K562 (cell line): ENCODE results near the gene TMEM217. TPM values are rescaled to one million over a fixed set of nuclear protein-coding genes. Genes with fewer than 3 reads are reported as not detected.

ENCODE experiments used
- CC2D1A ChIP-seq: fragments of 450-650 bp; IDR thresholded peaks from 2 replicates; pipeline ENCODE4 v1.6.1; 2017; ENCODE audit warnings: mild to moderate bottlenecking
- CREM ChIP-seq: IDR thresholded peaks from 2 replicates; pipeline ENCODE4 v1.6.1; 2014; ENCODE audit warnings: antibody characterized with exemption, low read depth
- HDAC2 ChIP-seq: fragments of 450-650 bp; IDR thresholded peaks from 2 replicates; pipeline ENCODE4 v1.6.1; 2016; ENCODE audit warnings: mild to moderate bottlenecking
- NFIC ChIP-seq: fragments of 450-650 bp; IDR thresholded peaks from 2 replicates; pipeline ENCODE4 v1.6.1; 2017; ENCODE audit warnings: mild to moderate bottlenecking, inconsistent platforms
- RFX7 ChIP-seq: fragments of 250-450 bp; sonication (Bioruptor Pico); IDR thresholded peaks from 2 replicates; pipeline ENCODE4 v1.5.1; 2021; ENCODE audit warnings: mild to moderate bottlenecking
- SMARCA4 ChIP-seq: fragments of 450-650 bp; IDR thresholded peaks from 2 replicates; pipeline ENCODE4 v1.6.1; 2016
- TCF7 ChIP-seq: sonication (generic); IDR thresholded peaks from 2 replicates; pipeline ENCODE4 v1.6.1; 2016; ENCODE audit warnings: antibody characterized with exemption, borderline replicate concordance
- ZBED1 ChIP-seq: IDR thresholded peaks from 2 replicates; pipeline ENCODE4 v1.6.1; 2014
- ZC3H8 ChIP-seq: fragments of 450-650 bp; IDR thresholded peaks from 2 replicates; pipeline ENCODE4 v1.6.1; 2017
- ZNF436 ChIP-seq: fragments of 250-450, 450-650 bp; sonication (Bioruptor Pico); formaldehyde crosslinking; IDR thresholded peaks from 2 replicates; pipeline ENCODE4 v1.7.0; 2020; ENCODE audit warnings: mild to moderate bottlenecking
- ZNF589 ChIP-seq: fragments of 200-800 bp; sonication (Bioruptor generic); IDR thresholded peaks from 2 replicates; pipeline ENCODE4 v1.6.1; 2016; ENCODE audit warnings: low read depth, missing genetic modification characterization, missing compliant biosample characterization
- ZNF79 ChIP-seq: fragments of 250-450 bp; sonication (Bioruptor Pico); IDR thresholded peaks from 2 replicates; pipeline ENCODE4 v1.4.0; 2020; ENCODE audit warnings: low read depth, mild to moderate bottlenecking, moderate library complexity
- polyA plus RNA-seq, 8 experiments: library from polyadenylated mRNA; depleted of rRNA in 4 of 8; stranded (reverse) in 5 of 8; unstranded in 3 of 8; fragments of >200 nt; fragmentation: Nextera tagmentation in 2 of 8; fragmentation: Illumina TruSeq in 1 of 8; extraction: Ambion mirVana in 2 of 8; extraction: Trizol in 1 of 8; gene quantifications; 2 replicates each; pipeline versions ENCODE4 v1.2.1 to v1.2.3, GENCODE V29; 2011 to 2014; ENCODE audit warnings: inconsistent platforms in 1 of 8, missing spikeins in 1 of 8
- total RNA-seq, 7 experiments: library from RNA; depleted of rRNA in 6 of 7; stranded (reverse); fragments of >200 nt in 6 of 7; fragmentation: Illumina TruSeq in 2 of 7; extraction: Trizol in 2 of 7; gene quantifications; 2 replicates each; pipeline versions ENCODE4 v1.2.1 to v1.2.3, GENCODE V29; 2011 to 2021; ENCODE audit warnings: low replicate concordance in 1 of 7
- TF ChIP-seq, protein P1 (sequence below), 2 experiments: fragments of 450-650 bp; formaldehyde crosslinking in 1 of 2; IDR thresholded peaks; 2 replicates each; pipeline versions ENCODE4 v1.4.0 to v1.6.1; 2014 to 2020; ENCODE audit warnings: mild to moderate bottlenecking in 2 of 2, borderline replicate concordance in 1 of 2, low read depth in 1 of 2
- TF ChIP-seq, protein P2 (sequence below): IDR thresholded peaks from 2 replicates; pipeline ENCODE4 v1.6.1; 2011; ENCODE audit warnings: borderline replicate concordance, low read depth, mild to moderate bottlenecking, moderate library complexity, low read length; ENCODE audit not compliant: insufficient read depth, poor library complexity, severe bottlenecking

The TMEM217 gene
- total and polyA plus RNA-seq, 9 of the 15 experiments (the other 6 are each of a cell fraction or from before 2014, with no cell fraction given), result 1.3 to 8.0 (median 1.9) TPM

DNA sequence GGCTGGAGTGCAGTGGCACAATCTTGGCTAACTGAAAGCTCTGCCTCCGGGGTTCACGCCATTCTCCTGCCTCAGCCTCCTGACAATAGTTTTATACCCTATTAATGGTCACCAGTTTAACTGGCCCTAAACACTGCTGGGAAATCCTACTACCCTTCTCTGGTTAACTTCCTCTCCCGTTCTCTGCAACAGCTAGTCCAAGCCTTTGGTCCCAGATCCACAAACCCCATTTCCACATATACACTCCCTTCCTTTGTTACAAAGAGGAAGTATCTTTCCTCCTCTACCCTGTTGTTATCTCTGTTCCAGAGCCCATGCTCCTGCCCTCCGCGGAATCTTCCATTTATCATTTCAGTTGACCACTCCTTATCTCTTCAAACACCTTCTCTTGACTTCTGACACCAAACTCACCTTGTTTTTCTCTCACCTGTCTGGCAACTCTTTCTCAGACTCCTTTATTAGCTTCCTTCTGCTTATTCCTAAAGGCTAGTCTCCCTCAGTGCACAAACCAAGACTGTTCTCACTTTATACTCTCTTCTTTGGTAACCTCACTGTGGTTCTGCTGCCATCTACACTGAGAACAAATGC lies 25.4 kb downstream of the TMEM217 start (continued):
- TF ChIP-seq, protein P1, sequence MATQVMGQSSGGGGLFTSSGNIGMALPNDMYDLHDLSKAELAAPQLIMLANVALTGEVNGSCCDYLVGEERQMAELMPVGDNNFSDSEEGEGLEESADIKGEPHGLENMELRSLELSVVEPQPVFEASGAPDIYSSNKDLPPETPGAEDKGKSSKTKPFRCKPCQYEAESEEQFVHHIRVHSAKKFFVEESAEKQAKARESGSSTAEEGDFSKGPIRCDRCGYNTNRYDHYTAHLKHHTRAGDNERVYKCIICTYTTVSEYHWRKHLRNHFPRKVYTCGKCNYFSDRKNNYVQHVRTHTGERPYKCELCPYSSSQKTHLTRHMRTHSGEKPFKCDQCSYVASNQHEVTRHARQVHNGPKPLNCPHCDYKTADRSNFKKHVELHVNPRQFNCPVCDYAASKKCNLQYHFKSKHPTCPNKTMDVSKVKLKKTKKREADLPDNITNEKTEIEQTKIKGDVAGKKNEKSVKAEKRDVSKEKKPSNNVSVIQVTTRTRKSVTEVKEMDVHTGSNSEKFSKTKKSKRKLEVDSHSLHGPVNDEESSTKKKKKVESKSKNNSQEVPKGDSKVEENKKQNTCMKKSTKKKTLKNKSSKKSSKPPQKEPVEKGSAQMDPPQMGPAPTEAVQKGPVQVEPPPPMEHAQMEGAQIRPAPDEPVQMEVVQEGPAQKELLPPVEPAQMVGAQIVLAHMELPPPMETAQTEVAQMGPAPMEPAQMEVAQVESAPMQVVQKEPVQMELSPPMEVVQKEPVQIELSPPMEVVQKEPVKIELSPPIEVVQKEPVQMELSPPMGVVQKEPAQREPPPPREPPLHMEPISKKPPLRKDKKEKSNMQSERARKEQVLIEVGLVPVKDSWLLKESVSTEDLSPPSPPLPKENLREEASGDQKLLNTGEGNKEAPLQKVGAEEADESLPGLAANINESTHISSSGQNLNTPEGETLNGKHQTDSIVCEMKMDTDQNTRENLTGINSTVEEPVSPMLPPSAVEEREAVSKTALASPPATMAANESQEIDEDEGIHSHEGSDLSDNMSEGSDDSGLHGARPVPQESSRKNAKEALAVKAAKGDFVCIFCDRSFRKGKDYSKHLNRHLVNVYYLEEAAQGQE (IDR thresholded peaks at IDR 0.05; ENCODE audit: borderline replicate concordance), result peak; percentile 25; the same call in 1 of the 2 replicates
- TF ChIP-seq, protein P1 (CRISPR knock-in tag; IDR thresholded peaks at IDR 0.05; ENCODE audit: low read depth), result no peak
- TF ChIP-seq RFX7, result no peak
- peak; percentile 94 for TF ChIP-seq HDAC2
- TF ChIP-seq SMARCA4, result peak; percentile 99
- TF ChIP-seq NFIC, result peak; percentile 79
- no peak for TF ChIP-seq ZNF436 (CRISPR knock-in tag)
- TF ChIP-seq CC2D1A, result peak; percentile 90
- peak; percentile 57; the same call in 1 of the 2 replicates for TF ChIP-seq CREM
- no peak for TF ChIP-seq ZNF79
- 0 out of 2 replicates have a peak, but pooled peaks have one; percentile 70 for TF ChIP-seq TCF7
- TF ChIP-seq, protein P2, sequence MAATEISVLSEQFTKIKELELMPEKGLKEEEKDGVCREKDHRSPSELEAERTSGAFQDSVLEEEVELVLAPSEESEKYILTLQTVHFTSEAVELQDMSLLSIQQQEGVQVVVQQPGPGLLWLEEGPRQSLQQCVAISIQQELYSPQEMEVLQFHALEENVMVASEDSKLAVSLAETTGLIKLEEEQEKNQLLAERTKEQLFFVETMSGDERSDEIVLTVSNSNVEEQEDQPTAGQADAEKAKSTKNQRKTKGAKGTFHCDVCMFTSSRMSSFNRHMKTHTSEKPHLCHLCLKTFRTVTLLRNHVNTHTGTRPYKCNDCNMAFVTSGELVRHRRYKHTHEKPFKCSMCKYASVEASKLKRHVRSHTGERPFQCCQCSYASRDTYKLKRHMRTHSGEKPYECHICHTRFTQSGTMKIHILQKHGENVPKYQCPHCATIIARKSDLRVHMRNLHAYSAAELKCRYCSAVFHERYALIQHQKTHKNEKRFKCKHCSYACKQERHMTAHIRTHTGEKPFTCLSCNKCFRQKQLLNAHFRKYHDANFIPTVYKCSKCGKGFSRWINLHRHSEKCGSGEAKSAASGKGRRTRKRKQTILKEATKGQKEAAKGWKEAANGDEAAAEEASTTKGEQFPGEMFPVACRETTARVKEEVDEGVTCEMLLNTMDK, result no peak
- 0 out of 2 replicates have a peak, but pooled peaks have one; percentile 72 for TF ChIP-seq ZBED1
- no peak for TF ChIP-seq ZNF589 (CRISPR knock-in tag)
- 0 out of 2 replicates have a peak, but pooled peaks have one; percentile 55 for TF ChIP-seq ZC3H8
